MM.1S (cell line): ENCODE measurements around the gene MCM9.

Experiments
- DNase-seq: peaks from one replicate; pipeline ENCODE4 v3.0.0-alpha.2; 2015
- H2AFZ ChIP-seq: fragments of 300-600 bp; sonication (generic); 2 replicates; pipeline ENCODE4 v1.6.0; 2016; ENCODE audit warnings: antibody characterized with exemption, low read length
- H3F3A ChIP-seq: fragments of 300-600 bp; sonication (generic); 2 replicates; pipeline ENCODE4 v1.6.1; 2016; ENCODE audit warnings: mild to moderate bottlenecking, antibody characterized with exemption, low read length, moderate library complexity, mixed read lengths; ENCODE audit not compliant: insufficient read depth
- H3K27ac ChIP-seq: fragments of 300-600 bp; sonication (generic); 2 replicates; pipeline ENCODE4 v1.5.1; 2016; ENCODE audit warnings: mild to moderate bottlenecking, low read length
- H3K27me3 ChIP-seq: fragments of 300-600 bp; sonication (generic); replicated peaks from 2 replicates; pipeline ENCODE4 v1.6.0; 2016; ENCODE audit warnings: low read length; ENCODE audit not compliant: insufficient read depth
- H3K36me3 ChIP-seq: fragments of 300-600 bp; sonication (generic); replicated peaks from 2 replicates; pipeline ENCODE4 v1.6.1; 2016; ENCODE audit warnings: mild to moderate bottlenecking, low read length, mixed read lengths; ENCODE audit not compliant: insufficient read depth
- H3K4me1 ChIP-seq: fragments of 300-600 bp; sonication (generic); 2 replicates; pipeline ENCODE4 v1.6.1; 2016; ENCODE audit warnings: low read length, mixed read lengths
- H3K4me2 ChIP-seq: fragments of 300-600 bp; sonication (generic); 2 replicates; pipeline ENCODE4 v1.6.0; 2016; ENCODE audit warnings: low read depth, low read length
- H3K4me3 ChIP-seq: fragments of 300-600 bp; sonication (generic); 2 replicates; pipeline ENCODE4 v1.5.1; 2016; ENCODE audit warnings: low read length, mixed read lengths
- H3K79me2 ChIP-seq: fragments of 300-600 bp; sonication (generic); 2 replicates; pipeline ENCODE4 v1.6.1; 2016; ENCODE audit warnings: mixed run types, low read length, mixed read lengths
- H3K9ac ChIP-seq: fragments of 300-600 bp; sonication (generic); 2 replicates; pipeline ENCODE4 v1.6.1; 2016; ENCODE audit warnings: low read length, mixed read lengths
- H3K9me2 ChIP-seq: fragments of 300-600 bp; sonication (generic); replicated peaks from 2 replicates; pipeline ENCODE4 v1.6.1; 2016; ENCODE audit warnings: mild to moderate bottlenecking, low read length, mixed read lengths; ENCODE audit not compliant: insufficient read depth
- H3K9me3 ChIP-seq: fragments of 300-600 bp; sonication (generic); replicated peaks from 2 replicates; pipeline ENCODE4 v1.6.1; 2016; ENCODE audit warnings: mild to moderate bottlenecking, low read length, mixed read lengths; ENCODE audit not compliant: insufficient read depth
- H4K20me1 ChIP-seq: fragments of 300-600 bp; sonication (generic); 2 replicates; pipeline ENCODE4 v1.6.1; 2016; ENCODE audit warnings: mild to moderate bottlenecking, low read length, moderate library complexity, mixed read lengths; ENCODE audit not compliant: insufficient read depth
- EZH2 ChIP-seq: fragments of 300-600 bp; sonication (generic); optimal IDR thresholded peaks from 2 replicates; pipeline ENCODE3; 2017; ENCODE audit warnings: low read depth, mild to moderate bottlenecking, antibody characterized with exemption, low read length, mixed read lengths
- EZH2phosphoT487 ChIP-seq: fragments of 300-600 bp; sonication (generic); IDR thresholded peaks from 2 replicates; pipeline ENCODE4 v1.6.1; 2018; ENCODE audit warnings: antibody characterized with exemption, low read length
- TF ChIP-seq, protein P1 (sequence below): fragments of 300-600 bp; sonication (generic); IDR thresholded peaks from 2 replicates; pipeline ENCODE4 v1.5.1; 2016; ENCODE audit warnings: antibody characterized with exemption, low read length, mixed read lengths

Gene MCM9

DNA sequence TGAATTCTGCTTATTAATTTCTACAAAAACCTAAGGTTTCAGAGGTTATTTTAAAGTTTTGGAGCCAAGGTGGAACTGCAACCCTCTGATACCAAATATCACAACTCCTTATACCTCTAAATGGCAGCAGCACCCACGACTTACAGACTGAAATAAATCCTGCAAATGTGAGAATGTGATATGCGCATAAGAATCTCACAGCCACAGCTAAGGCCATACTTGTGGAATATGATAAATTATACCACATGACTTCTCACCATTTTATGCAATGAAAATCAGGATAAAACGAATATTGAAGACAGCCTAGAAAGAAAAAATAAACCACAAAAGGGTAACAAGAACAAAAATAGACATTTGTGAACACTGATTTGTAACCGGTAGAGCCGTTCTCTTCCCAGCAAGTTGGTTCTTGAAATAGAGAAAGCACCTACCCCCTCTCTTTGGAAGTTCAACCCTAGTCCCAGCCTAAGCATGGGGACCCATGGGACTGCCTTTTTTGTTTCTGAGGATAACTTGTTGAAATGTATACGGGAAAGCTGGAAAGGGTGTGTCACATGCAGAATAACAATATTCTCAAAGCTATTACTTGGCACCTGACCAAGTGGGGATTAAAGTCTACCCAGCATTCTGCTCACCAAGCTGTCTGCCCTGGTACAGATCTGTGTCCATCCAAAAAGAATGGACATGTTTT is 47.1 kb upstream of the MCM9 start:
- no peak overlapping the region for H3K9ac ChIP-seq
- no peaks in the 10 kb centered on the region for H3K27me3 ChIP-seq
- H3K9me2 ChIP-seq, result no peaks in the 10 kb centered on the region
- no peaks in the 10 kb centered on the region for H3F3A ChIP-seq
- H3K27ac ChIP-seq, result no peak overlapping the region
- no peak overlapping the region for H3K4me2 ChIP-seq
- TF ChIP-seq, protein P1, sequence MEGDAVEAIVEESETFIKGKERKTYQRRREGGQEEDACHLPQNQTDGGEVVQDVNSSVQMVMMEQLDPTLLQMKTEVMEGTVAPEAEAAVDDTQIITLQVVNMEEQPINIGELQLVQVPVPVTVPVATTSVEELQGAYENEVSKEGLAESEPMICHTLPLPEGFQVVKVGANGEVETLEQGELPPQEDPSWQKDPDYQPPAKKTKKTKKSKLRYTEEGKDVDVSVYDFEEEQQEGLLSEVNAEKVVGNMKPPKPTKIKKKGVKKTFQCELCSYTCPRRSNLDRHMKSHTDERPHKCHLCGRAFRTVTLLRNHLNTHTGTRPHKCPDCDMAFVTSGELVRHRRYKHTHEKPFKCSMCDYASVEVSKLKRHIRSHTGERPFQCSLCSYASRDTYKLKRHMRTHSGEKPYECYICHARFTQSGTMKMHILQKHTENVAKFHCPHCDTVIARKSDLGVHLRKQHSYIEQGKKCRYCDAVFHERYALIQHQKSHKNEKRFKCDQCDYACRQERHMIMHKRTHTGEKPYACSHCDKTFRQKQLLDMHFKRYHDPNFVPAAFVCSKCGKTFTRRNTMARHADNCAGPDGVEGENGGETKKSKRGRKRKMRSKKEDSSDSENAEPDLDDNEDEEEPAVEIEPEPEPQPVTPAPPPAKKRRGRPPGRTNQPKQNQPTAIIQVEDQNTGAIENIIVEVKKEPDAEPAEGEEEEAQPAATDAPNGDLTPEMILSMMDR, result no peak
- TF ChIP-seq EZH2, result no peak
- no peak for TF ChIP-seq EZH2phosphoT487
- no peaks in the 10 kb centered on the region for H4K20me1 ChIP-seq
- H2AFZ ChIP-seq, result no peak overlapping the region
- H3K79me2 ChIP-seq, result no peaks in the 10 kb centered on the region
- no peaks in the 10 kb centered on the region for H3K36me3 ChIP-seq
- DNase-seq, result no peak
- no peak overlapping the region for H3K4me3 ChIP-seq
- 0 out of 2 replicates have a peak, but pooled peaks cover 4% of the 10 kb centered on the region for H3K4me1 ChIP-seq
- H3K9me3 ChIP-seq, result no peaks in the 10 kb centered on the region

GRCh38 chr6:118980063-118980462 is 45.1 kb upstream of the MCM9 start:
- Histone ChIP-seq H3K4me1 (no peaks in the 10 kb centered on the region), H3K36me3 (no peaks in the 10 kb centered on the region), H3K79me2 (no peaks in the 10 kb centered on the region), H2AFZ (no peak overlapping the region), H4K20me1 (no peaks in the 10 kb centered on the region), H3F3A (no peaks in the 10 kb centered on the region), H3K4me2 (no peak overlapping the region), H3K9me2 (no peaks in the 10 kb centered on the region), H3K9me3 (no peaks in the 10 kb centered on the region), H3K27me3 (no peaks in the 10 kb centered on the region), H3K27ac (no peak overlapping the region), H3K9ac (no peak overlapping the region), H3K4me3 (no peak overlapping the region)
- no peak for TF ChIP-seq EZH2
- TF ChIP-seq, protein P1, result no peak
- TF ChIP-seq EZH2phosphoT487, result no peak
- no peak for DNase-seq

DNA sequence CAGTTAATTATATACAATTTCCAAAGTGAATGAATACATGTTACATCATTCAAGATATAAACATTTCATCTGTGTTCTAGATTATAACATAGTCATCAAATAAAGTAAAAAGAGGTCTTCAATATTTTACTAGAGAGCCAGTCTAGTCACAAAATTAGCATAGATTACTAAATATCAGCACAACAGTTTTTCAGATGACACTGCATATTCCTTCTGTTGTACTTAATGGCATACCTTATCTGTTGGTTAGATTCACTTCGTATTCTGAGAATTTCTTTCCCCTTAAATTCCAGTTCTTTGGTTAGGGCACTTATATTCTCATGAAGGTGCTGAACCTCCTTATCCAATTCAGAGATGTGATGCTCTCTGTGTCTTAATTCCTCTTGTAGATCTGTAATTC is 39.8 kb upstream of the MCM9 start:
- H3K27ac ChIP-seq, result no peak overlapping the region
- DNase-seq, result no peak
- no peak overlapping the region for H2AFZ ChIP-seq
- H3K9me3 ChIP-seq, result no peaks in the 10 kb centered on the region
- H3K27me3 ChIP-seq, result no peaks in the 10 kb centered on the region
- no peaks in the 10 kb centered on the region for H3K4me1 ChIP-seq
- no peaks in the 10 kb centered on the region for H3K36me3 ChIP-seq
- TF ChIP-seq EZH2phosphoT487, result no peak
- TF ChIP-seq, protein P1, result no peak
- no peak for TF ChIP-seq EZH2
- H3K9me2 ChIP-seq, result no peaks in the 10 kb centered on the region
- no peak overlapping the region for H3K4me3 ChIP-seq
- H3K79me2 ChIP-seq, result no peaks in the 10 kb centered on the region
- H3K4me2 ChIP-seq, result no peak overlapping the region
- H3F3A ChIP-seq, result no peaks in the 10 kb centered on the region
- H4K20me1 ChIP-seq, result no peaks in the 10 kb centered on the region
- H3K9ac ChIP-seq, result no peak overlapping the region
